ENCODE data around the gene GPBP1L1.

DNA sequence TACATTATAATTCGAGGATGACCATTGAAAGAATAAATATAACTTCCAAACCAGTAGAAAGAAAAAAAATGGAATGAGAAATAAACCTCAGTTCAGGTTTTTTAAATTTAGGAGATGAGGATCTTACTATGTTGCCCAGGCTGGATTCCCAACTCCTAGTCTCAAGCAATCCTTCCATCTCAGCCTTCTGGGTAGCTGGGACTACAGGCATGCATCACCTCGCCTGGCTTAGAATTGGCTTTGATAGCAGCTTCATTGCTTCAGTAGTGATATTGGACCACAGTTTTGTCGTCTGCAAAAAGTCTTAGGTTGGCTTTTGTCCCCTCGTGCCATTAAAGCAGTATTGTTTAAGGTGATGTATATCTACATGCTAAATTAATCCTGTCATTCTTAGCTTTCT, 99.6 kb downstream of the GPBP1L1 start:
- TF ChIP-seq, protein P1, sequence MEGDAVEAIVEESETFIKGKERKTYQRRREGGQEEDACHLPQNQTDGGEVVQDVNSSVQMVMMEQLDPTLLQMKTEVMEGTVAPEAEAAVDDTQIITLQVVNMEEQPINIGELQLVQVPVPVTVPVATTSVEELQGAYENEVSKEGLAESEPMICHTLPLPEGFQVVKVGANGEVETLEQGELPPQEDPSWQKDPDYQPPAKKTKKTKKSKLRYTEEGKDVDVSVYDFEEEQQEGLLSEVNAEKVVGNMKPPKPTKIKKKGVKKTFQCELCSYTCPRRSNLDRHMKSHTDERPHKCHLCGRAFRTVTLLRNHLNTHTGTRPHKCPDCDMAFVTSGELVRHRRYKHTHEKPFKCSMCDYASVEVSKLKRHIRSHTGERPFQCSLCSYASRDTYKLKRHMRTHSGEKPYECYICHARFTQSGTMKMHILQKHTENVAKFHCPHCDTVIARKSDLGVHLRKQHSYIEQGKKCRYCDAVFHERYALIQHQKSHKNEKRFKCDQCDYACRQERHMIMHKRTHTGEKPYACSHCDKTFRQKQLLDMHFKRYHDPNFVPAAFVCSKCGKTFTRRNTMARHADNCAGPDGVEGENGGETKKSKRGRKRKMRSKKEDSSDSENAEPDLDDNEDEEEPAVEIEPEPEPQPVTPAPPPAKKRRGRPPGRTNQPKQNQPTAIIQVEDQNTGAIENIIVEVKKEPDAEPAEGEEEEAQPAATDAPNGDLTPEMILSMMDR (IDR thresholded peaks at IDR 0.05), result no peak
- no peak for TF ChIP-seq POLR2A (IDR thresholded peaks at IDR 0.05)
- no peak for TF ChIP-seq POLR2AphosphoS5 (IDR thresholded peaks at IDR 0.05)
- no peak for TF ChIP-seq EP300 (IDR thresholded peaks at IDR 0.05)
